ENCODE data around the gene MMADHC. TPM values are rescaled to one million over a fixed set of nuclear protein-coding genes. Genes with fewer than 3 reads are reported as not detected.

Gene MMADHC
- total and polyA plus RNA-seq, 2 donors (not counting 1 experiment from before 2014, with no cell fraction given) = 26.8 to 55.9 TPM

DNA sequence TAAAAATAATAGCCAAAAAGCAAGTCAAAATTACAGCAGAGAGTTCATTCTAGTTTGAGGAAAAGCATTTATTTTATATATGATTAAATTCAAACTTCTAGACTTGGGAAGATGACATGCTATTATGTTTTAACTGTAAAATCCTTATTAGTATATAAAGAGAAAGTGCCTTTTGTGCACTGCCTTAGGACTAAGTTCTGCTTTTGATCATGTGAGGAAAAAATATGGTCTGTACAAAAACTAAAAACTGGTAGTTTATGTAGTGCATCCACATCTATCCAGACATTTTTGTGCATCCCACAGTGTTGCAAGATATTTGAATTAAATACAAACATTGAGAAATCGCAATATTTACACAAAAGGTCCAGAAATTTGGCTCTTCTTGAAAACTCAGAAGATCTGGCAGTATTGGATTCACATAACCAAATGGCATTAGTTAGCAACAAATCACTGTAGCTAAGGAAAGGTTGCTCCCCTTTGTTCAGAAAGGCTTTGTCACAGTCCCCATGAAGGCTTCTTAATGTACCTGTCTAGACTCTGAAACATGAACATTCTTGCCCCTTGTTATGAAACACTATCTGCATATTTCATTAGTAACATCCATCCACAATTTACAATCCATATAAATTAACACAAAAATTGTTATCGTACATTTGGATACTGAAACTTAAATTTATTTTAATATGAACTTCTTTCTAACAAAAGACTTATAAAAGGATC is 2.2 kb downstream of the MMADHC start:
- Mint-ChIP-seq H3K27ac (no peak overlapping the region), H3K4me3 (peak overlapping the region; percentile 11), H3K27me3 (peaks cover 9% of the 10 kb centered on the region), H3K9me3 (ENCODE audit: insufficient read depth) (no peaks in the 10 kb centered on the region), H3K4me1 (peaks cover 43% of the 10 kb centered on the region)
- no peak for ATAC-seq (ENCODE audit: low read depth)
- peaks cover 0 to 4% (median 0%) of the 10 kb centered on the region in 4 experiments for H3K27me3 ChIP-seq (replicated peaks in 1 of 4; ENCODE audit: control extremely low read depth in 1 of 4, control insufficient read depth in 3 of 4, insufficient read depth in 4 of 4, low read length in 3 of 4)
- H3K4me1 ChIP-seq (ENCODE audit: control insufficient read depth in 2 of 2, insufficient read depth in 2 of 2, low read length in 2 of 2) = peaks cover 16 to 20% of the 10 kb centered on the region in 2 donors
- ChIA-PET CTCF (interaction anchor here (0.7 kb wide), 1 partner anchor 566 kb away, joined by 4 read pairs; no protein-coding TSS in a partner anchor), POLR2A (no interaction called here)
- peak overlapping the region in 1 of 5 experiments; percentile 100 for H3K4me3 ChIP-seq (ENCODE audit: control extremely low read depth in 1 of 5, extremely low read depth in 1 of 5, insufficient read depth in 1 of 5, low read depth in 2 of 5, low read length in 4 of 5)
- H3K9ac ChIP-seq (ENCODE audit: low read length) = no peak overlapping the region
- intact Hi-C loops (cut with micrococcal nuclease) = loop anchor here (5.0 to 10.0 kb wide), 2 partner anchors 1081 to 1822 kb away; partner anchors contain the start of gene RIF1
- peak overlapping the region in 1 of 2 donors; percentile 2 for H3K27ac ChIP-seq (ENCODE audit: low read length in 2 of 2)
- no peaks in the 10 kb centered on the region for H3K9me3 ChIP-seq (ENCODE audit: control extremely low read depth in 1 of 3, control insufficient read depth in 2 of 3, insufficient read depth in 1 of 3, low read length in 2 of 3)
- no peak overlapping the region for H2AFZ ChIP-seq (ENCODE audit: insufficient read depth, low read depth, low read length, poor library complexity, severe bottlenecking)
- WGBS (ENCODE audit: insufficient coverage) = no CpG with 5 or more reads among the region's 2 CpGs
- H3K79me2 ChIP-seq (ENCODE audit: control insufficient read depth, insufficient read depth, low read length) = peaks cover 49% of the 10 kb centered on the region
- H3K36me3 ChIP-seq (replicated peaks in 1 of 2; ENCODE audit: control extremely low read depth in 1 of 2, control insufficient read depth in 1 of 2, extremely low read depth in 1 of 2, insufficient read depth in 2 of 2, low read length in 1 of 2) = peaks cover 4 to 38% of the 10 kb centered on the region in 2 experiments
- TF ChIP-seq, protein P1, sequence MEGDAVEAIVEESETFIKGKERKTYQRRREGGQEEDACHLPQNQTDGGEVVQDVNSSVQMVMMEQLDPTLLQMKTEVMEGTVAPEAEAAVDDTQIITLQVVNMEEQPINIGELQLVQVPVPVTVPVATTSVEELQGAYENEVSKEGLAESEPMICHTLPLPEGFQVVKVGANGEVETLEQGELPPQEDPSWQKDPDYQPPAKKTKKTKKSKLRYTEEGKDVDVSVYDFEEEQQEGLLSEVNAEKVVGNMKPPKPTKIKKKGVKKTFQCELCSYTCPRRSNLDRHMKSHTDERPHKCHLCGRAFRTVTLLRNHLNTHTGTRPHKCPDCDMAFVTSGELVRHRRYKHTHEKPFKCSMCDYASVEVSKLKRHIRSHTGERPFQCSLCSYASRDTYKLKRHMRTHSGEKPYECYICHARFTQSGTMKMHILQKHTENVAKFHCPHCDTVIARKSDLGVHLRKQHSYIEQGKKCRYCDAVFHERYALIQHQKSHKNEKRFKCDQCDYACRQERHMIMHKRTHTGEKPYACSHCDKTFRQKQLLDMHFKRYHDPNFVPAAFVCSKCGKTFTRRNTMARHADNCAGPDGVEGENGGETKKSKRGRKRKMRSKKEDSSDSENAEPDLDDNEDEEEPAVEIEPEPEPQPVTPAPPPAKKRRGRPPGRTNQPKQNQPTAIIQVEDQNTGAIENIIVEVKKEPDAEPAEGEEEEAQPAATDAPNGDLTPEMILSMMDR (IDR thresholded peaks at IDR 0.05) = no peak
- no peak for TF ChIP-seq EZH2 (IDR thresholded peaks at IDR 0.05; ENCODE audit: borderline replicate concordance, insufficient read depth, low read depth, low read length, poor library complexity, severe bottlenecking)
- H4K20me1 ChIP-seq (ENCODE audit: control insufficient read depth, insufficient read depth, low read length, poor library complexity, severe bottlenecking) = no peaks in the 10 kb centered on the region
- no peak for DNase-seq
- peak overlapping the region; percentile 78 for H3K4me2 ChIP-seq (replicated peaks; ENCODE audit: low read depth, low read length, poor library complexity, severe bottlenecking)

Data from B cell (primary cell).